ENCODE measurements around the gene SLC7A8.

- TF ChIP-seq EP300 (IDR thresholded peaks at IDR 0.05) = no peak
- no peak for TF ChIP-seq POLR2A (IDR thresholded peaks at IDR 0.05)
Measured at GRCh38 chr14:23089498-23090253, 93.8 kb downstream of the SLC7A8 start.
